Keratinocyte (primary cell): ENCODE results near the gene LILRB1.

ENCODE experiments used
- CTCF ChIP-seq, 3 experiments: IDR thresholded peaks in 1 of 3; conservative IDR thresholded peaks in 1 of 3; optimal IDR thresholded peaks in 1 of 3; 2 replicates in 2 of 3; 3 replicates in 1 of 3; pipeline versions ENCODE3 to v1.5.1; 2011; ENCODE audit warnings: low read length in 3 of 3, mild to moderate bottlenecking in 3 of 3, moderate library complexity in 2 of 3, control low read depth in 1 of 3, inconsistent platforms in 1 of 3; ENCODE audit not compliant: insufficient read depth in 2 of 3; ENCODE audit errors: extremely low read depth in 1 of 3
- EZH2 ChIP-seq: IDR thresholded peaks from one replicate; pipeline ENCODE4 v1.6.1; 2012; ENCODE audit warnings: inconsistent platforms, mild to moderate bottlenecking, low read length, moderate library complexity

- TF ChIP-seq CTCF (optimal IDR thresholded peaks at IDR 0.05 in 1 of 3, IDR thresholded peaks at IDR 0.05 in 1 of 3, conservative IDR thresholded peaks at IDR 0.05 in 1 of 3; ENCODE audit: extremely low read depth in 1 of 3, insufficient read depth in 2 of 3, low read length in 3 of 3): no peak
- no peak for TF ChIP-seq EZH2
Measured at GRCh38 chr19:54677217-54677616, 46.9 kb downstream of the LILRB1 start.
